NCI-H1105 (cell line): ENCODE measurements around the gene ANXA10.
A peak's percentile ranks its signal among the peaks of the same experiment; 100 is the strongest.
"Not testable (repeated sequence)": the region's sequence is repeated elsewhere in the genome, so short reads cannot be mapped to it uniquely, and the experiment has no call there.

Experiments used
- DNase-seq: peaks from one replicate; lab custom pipeline; 2025; lab: John Stamatoyannopoulos, UW

The ANXA10 gene

DNA sequence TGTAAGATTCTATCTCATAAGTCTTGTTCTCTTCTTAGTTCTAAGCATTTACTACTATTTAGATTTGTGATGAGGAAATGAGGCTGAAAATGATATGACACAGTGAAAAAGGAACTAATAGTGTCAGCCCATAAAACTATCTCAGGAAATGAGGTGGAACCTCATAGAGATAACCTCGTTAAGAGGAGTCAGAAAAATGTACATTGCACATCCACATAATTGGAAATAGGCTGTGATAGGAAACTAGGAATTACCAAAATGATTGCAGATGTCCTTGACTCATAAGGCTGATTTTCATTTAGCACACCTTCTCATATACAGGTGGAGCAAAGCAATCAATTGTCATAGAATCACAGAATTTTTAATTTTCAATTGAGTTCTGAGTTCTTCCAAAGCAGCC lies 26.8 kb downstream of the ANXA10 start:
- DNase-seq = no peak

DNA sequence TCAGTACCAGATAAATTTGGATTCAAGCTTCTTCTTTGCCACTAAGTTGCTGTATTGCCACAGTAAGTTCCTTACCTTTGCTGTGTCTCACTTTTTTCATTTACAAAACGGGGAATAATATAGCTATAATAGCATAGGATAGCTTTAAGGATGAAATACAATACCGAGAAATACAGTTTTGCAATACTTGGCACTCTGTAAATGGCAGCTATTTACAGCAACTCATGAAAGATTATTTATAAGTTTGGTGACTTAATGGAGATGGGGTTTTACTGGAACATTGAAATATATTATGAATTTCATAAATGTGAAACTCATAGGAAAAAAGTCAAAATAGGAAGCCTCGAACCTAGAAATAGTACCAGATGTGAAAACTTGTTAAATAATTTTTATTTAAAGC lies 27.6 kb downstream of the ANXA10 start:
- DNase-seq = no peak

DNA sequence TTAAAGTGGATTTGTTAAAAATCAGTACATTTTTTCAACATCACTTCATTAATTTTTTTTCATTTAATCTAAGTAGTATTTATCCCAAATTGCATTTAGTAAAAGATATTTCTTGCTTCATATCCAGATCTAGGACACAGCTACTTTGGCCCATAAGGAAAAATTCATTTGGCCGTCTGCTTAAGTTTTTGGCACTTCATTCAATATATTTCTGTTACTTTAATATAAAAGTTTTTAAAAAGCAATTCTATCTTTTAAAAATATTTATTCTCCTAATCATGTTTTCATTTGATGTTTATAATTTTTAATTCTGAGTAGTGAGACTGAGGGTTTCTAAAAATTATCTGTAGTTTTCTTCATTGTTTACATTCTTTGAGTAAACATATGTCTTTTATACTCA lies 28.5 kb downstream of the ANXA10 start:
- no peak for DNase-seq

DNA sequence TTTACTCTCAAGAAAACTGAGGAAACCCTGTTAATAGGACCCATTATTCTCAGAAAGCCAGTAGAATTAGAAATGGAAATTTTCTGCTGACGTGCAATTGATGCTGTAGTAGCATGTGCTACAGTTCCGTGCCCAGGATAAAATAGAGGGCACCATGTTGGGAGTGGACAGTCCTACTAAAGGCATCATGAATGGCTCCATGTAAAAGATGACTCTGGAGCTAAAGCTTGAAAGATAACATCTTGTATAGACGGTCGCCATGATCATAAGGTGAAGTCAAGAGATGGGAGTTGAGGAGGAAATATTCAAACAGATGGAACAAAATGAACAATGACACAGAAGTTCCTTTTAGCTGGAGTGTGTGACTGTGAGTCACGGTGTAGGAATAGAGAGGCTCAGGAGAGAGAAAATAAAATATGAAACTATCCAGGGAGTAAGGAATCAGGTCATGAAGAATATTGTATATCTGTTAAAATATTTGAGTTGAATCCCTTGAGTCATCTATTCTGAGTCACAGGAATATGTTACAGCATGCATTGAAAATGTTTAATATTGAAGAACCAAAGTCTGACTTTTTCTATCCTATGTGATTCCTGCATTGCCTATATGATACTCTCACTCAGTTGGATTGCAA lies 31.8 kb downstream of the ANXA10 start:
- DNase-seq = no peak

DNA sequence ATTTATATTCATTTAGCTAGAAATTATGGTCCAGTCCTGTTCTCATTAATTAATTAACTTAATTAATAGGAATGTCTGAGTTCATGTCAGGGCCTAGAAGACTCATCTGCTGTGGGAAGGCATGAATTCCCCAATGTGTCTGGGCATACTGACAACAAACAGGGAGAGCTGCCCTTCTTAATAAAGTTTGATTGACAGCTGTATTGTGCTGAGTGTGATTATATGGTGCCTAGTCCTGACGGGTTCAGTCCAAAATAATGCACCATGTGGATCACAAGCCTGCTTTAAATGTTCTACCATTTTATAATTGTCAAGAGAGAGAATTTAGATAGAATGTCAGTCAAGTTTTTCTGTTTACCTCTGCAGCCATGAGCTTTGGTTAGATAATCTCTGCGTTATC lies 34.6 kb downstream of the ANXA10 start:
- no peak for DNase-seq

DNA sequence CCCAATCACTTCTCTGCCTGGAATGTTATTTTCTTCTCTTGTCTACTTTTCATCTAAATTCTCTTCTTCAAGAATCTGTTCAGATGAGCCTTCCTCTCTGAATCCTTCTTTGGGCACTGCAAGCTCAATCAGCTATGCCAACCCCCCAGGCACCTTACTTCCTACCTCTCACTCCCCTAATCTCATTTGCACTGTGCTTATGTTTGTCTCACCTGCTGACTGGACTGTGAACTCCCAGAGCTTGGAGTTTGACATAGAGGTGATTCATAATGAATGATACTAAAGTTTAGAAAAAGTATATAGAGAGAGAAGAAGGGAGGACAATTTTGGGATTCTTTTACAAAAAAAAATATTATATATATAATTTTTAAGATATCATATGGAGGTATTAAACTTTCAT lies 36.3 kb downstream of the ANXA10 start:
- no peak for DNase-seq

DNA sequence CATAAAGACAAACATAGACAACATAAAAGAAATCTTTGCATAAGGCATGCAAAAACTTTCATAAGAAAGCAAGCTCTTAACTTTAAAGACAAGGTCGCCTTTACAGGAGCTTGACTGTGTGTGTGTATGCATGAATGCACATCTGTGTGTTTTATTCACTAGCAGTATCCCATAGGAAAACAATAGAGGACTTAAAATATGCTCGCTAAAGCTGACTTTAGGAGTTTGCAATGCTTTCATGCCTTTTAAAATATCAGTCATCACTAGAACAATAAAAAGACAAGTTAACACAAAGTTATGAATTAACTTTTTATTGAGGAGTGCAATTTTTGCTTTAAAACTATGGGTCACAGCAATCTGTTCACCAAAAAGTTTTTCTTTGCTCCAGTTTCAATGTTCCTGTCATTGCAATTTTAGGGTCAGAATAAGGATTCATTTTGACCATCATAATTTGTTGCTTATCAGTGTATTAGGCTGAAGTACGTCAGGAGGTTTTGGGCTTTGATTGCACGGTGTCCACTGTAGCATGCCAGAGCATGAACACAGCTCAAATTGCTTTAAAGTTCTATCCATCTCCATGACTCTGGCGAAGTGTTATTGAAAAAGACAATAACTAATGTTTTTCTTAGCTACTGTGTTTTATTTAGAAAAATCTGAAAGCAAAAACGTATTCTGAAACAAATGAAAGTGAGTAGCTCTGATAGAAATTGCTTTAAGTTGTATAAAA lies 36.9 kb downstream of the ANXA10 start:
- no peak for DNase-seq

DNA sequence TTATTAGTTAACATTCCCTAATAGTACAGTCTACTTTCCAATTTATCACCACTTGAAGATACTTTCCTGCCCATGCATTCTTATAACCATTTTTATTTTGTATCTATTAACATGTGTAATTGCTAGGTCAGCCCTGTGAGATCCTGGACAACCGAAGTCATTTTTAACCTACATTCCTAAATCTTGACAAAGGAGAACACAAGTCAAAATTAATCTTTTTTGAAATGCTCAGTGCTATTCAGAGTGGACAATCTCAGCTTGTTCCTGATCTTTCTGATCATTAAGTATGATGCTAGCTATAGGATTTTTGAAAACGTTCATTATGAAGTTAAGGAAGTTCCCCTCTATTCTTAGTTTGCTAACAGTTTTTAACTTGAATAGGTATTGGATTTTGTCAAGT lies 37.5 kb downstream of the ANXA10 start:
- no peak for DNase-seq

DNA sequence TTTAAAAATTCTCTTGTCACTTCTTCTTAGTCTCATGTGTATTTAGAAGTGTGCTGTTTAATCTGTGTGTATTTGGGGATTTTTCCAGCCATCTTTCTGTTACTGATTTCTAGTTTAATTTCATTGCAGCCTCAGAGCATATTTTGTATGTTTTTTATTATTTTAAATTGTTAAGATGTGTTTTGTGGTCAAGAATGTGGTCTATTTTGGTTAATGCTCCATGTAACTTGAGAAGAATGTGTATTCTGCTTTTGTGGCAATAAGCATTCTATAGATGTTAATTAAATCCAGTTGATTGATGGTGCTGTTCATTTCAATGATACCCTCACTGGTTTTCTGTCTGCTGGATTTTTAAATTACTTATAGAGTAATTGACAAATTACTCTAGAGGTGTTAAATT lies 38.9 kb downstream of the ANXA10 start:
- DNase-seq = no peak

DNA sequence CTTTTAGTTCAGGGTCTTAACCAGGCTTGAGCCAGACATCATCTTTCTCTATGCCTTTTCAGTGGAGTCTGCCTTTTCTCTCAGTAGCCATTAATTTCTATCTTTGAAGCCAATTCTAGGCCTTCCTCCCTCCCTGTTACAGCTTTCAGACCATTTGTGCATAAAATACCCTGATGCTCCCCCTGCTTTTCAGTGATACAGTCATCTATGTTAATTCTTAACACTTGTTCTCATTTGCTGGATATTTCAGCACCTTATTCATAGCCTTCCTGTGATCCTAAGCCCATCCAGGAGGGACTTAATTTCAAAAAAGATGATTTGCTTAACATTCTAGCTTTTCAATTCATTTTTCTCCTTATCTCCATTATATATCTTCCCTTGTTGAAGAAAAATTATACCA lies 42.3 kb downstream of the ANXA10 start:
- DNase-seq = no peak

DNA sequence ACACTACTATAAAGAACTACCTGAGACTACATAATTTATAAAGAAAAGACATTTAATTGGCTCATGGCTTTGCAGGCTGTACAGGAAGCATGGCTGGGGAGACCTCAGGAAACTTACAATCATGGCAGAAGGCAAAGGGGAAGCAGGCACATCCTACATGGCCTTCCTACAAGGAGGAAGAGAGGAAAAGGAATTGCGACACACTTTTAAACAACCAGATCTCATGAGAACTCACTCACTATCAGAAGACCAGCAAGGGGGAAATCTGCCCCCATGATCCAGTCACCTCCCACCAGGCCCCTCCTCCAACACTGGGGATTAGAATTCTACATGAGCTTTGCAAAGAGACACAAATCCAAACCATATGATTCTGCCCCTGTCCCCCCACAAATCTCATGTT lies 43.5 kb downstream of the ANXA10 start:
- DNase-seq = not testable (repeated sequence)

DNA sequence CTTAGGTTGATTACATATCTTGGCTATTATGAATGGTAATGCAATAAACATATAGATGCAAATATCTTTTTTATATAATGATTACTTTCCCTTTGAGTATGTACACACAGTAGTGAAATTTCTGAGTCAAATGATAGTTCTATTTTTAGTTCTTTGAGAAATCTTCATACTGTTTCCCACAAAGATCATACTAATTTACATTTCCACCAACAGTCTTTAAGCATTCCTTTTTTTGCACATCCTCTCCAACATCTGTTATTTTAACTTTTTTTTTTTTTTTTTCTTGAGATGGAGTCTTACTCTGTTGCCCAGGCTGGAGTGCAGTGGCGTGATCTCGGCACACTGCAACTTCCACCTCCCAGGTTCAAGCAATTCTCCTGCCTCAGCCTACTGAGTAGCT lies 45.4 kb downstream of the ANXA10 start:
- DNase-seq = not testable (repeated sequence)

DNA sequence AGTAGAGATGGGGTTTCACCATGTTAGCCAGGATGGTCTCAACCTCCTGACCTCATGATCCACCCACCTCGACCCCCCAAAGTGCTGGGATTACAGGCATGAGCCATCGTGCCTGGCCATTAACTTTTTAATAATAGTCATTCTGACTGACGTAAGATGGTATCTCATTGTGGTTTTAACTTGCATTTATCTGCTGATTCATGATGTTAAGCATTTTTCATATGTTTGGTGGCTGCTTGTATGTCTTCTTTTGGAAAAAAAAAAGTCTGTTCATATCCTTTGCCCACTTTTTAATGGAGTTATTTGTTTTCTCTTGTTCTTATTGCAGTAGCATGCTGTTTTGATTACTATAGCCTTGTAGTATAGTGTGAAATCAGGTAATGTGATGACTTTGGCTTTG lies 45.8 kb downstream of the ANXA10 start:
- no peak for DNase-seq

DNA sequence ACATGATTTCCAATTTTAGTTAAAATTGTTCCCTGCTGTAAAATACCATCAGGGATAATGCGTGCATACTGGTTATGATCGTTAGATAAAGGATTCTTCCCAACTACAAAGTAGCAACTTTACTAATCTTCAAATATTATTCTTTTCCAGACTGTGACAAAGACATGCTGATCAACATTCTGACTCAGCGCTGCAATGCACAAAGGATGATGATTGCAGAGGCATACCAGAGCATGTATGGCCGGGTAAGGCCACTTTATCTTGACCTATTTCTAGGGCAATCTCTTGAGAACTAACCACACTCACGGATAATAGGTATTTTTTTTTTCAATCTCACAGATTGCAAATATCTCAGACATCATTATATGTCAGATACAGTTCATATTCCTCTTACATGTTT lies 47.0 kb downstream of the ANXA10 start:
- no peak for DNase-seq

DNA sequence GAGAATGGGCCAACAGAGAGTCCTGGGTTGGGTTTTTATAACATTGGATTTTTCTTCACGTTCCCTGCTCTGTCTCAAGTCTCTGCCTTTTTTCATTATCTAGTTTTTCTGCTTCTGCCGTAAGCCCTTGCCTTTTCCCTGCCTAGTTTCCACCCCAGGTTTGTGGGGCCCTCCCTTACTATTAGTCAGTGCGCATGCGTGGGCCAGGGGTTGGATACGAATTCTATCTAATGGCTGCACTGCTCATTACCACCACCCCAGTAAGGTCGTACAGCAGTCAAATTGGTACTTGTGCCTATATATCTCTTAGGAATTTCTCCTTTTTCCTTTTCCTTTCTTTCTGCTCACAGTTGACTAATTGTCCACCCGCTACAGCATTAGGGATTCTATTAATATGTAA lies 49.4 kb downstream of the ANXA10 start:
- DNase-seq = no peak

DNA sequence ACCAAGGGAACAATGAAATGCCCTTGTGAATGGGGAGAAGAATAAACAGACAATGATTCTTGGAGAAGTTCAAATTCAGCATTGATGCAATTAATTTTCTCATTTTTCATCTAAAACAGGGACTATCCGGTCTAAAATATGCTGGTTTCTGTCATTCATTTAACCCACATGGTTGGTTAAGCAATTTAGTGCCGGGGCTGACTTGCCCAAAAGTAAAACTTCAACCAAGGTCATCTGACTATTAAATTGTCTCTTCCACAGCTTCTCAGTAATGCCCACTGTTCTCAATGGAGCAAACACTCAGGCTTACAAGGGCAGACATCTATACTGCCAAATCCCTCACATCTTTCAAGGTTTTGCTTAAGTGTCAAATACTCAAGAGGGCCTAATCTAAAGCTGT lies 51.3 kb downstream of the ANXA10 start:
- DNase-seq = no peak

DNA sequence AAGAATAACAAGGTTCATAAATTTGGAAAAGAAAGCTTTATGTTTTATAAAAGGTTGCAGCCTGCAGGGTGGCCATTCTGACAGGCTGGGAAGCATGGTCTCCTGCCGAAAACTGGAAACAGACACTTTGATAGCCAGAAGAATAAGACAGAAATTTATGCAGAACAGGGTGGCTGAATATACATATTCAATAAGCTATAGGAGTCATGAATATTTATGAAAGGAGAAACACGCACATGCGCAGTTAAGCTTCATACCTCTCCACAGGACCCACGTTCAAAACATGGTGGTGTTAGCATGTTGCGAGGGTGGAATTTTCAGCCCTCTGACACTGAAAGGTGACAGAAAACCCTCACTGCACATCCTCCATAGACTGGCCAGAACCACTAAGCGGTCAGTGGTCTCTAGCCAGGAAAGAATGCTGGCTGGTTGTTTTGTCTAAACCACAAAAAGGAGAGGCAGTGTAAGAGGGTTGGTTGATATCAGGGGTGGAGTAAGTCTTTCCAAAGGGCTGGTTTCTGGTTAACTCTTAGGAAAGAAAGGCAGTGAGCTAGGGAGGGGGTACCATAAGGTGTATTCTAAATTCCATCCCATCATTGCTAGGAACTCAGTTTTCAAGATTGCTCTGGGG lies 58.2 kb downstream of the ANXA10 start:
- DNase-seq = no peak

DNA sequence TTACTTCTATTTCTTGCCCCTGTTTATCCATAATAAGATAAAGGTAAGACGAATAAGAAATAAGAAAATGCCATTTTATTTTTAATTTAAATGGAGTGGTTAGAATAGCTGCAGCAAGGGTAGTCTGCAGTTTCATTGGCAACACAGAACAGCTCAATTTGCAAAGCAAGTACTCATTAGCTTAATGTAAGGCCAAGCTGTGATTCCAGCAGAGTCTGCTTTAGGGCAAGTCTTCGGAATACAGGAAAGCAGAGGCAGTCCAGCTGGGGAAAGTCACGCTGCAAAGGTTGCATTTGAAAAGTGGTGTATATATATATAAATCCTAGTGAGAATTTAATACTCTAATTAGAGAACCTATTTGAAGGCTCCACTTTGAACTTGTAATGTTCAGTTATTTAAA lies 59.0 kb downstream of the ANXA10 start:
- DNase-seq = no peak

DNA sequence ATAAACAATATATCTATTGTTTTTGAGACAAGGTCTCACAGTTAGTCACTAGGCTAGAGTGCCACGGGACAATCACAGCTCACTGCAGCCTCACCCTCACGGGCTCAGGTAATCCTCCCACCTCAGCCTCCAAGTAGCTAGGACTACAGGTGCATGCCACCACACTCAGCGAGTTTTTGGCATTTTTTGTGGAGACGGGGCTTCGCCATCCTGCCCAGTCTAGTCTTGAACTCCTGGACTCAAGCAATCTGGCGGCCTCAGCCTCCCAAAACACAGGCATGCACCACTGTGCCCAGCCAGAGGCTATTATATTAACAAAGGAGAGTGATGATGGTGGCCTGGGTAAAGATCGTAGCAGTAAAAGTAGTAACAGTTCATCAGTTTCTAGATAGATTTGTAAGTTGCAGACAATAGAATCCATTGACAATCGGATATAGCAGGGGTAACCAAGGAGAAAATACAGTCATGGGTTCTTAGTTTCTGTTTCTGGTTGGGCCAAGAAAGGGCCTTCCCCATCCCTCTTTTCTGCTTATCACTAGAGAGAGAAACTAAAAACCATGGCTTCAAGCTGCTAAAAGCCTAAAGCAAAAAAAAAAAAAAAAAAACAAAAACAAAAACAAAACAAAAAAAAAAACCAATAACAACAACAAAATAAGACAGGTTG lies 60.6 kb downstream of the ANXA10 start:
- no peak for DNase-seq

DNA sequence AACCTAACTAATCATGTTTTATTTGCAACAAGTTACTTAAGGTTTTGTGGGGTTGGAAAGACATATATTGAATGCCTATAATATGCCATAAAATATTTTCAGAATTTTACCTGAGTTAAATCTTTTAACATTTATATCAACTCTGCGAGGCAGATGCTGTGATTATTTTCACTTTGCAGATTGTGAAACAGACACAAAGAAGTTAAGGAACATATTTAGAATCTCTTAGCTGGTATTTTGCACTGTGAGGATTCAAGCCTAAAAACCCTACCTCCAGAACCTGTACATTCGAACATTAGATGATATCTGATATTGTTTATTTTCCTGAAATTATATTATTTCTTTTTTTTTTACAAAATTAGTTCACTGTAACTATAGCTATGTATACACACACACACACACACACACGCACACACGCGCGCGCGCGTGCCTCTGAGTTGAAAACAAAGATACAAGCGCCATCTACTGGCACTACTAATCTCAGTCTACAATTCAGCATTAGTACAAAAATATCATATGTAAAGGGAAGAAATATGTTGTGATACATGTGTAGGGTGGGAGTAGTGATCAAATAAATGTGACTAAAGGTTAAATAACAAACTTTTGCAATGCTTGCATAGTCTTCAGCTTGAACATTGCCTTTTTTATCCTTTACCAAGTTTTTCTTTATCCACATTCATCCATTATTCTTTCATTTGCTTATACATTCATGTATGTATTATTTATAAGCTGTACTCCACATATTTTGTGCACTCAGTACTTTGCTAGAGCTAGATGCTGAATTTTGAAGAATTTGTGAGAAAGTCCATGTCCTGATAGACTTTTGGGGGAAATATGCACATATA lies 61.5 kb downstream of the ANXA10 start:
- DNase-seq = peak; percentile 21

DNA sequence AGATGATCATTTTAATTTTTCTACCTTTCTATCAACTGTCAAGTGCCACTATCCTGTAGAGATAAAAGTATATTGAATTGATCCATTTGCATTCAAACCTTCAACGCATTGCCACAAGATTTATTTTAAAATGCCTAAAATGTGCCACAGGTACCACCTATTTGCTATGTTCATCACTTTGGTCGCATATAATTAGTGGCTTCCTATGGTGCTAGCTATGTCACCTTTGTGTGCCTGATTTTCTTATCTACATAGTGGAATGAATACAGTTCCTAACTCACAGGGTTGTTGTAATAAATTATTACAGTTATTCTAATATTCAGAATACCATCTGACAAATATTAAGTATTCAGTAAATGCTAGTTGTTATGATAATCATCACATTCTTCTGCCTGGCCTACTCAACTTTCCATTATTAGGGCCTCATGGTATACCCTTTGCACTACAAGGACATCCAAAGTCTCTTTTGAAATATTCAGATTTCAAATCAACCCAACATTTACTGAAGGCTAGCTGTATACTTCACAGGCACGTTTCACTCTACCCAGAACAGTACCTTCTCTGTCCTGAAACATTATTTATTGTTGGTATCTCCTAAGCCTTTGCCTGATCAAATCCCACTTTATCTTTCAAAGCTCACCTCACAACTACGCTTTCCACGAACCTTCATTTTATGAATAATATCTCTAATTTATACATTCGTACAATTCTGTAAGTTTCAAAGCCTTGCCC lies 62.4 kb downstream of the ANXA10 start:
- no peak for DNase-seq
